NCI-H2227 (cell line): ENCODE results near the gene KDM4F.
"Not testable (repeated sequence)": the region's sequence is repeated elsewhere in the genome, so short reads cannot be mapped to it uniquely, and the experiment has no call there.

Source experiments
- DNase-seq: peaks from one replicate; lab custom pipeline; 2025; ENCODE audit not compliant: unreplicated experiment; lab: John Stamatoyannopoulos, UW

The KDM4F gene

GRCh38 chr11:95049122-95049521 lies at the start of gene KDM4F:
Gene KDM4F (plus strand): TSS chr11:95049422.
- not testable (repeated sequence) for DNase-seq

DNA sequence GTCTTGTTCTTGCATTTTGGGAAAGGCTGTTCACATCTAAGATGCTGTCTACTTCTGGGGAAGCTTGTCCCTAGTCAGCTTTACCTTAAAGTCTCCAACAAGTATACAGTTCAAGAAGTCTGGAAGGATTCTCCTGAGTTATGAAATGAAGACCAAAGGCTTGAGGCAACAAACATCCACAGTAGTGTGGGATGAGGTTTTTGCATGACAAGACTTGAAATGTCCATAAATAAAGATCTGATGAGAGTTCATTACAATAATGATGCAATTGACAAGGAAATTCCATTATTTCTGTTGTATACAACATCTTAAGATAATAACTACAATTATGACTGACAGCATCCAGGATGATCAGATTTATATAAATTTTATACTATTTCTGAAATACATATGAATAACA lies 45.5 kb upstream of the KDM4F start:
- DNase-seq = no peak

DNA sequence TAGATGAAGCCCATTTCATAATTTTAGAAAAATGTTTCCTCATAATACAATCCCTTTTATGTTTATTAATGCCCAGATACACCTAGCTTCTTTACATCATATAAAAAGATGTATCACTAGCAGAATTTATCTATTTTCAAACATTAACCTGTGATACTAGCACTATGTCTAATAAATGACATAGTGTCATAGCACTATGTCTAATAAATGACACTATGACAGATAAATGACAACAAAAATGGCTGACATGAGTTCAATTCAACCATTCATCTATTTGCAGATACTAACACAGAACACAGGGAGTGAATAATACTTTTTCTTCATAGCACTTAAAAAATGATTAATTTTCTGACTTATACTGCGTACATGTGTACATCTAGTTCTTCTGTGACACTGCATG lies 43.6 kb upstream of the KDM4F start:
- DNase-seq = no peak

GRCh38 chr11:95011376-95011775 lies 37.8 kb upstream of the KDM4F start:
- DNase-seq = no peak

DNA sequence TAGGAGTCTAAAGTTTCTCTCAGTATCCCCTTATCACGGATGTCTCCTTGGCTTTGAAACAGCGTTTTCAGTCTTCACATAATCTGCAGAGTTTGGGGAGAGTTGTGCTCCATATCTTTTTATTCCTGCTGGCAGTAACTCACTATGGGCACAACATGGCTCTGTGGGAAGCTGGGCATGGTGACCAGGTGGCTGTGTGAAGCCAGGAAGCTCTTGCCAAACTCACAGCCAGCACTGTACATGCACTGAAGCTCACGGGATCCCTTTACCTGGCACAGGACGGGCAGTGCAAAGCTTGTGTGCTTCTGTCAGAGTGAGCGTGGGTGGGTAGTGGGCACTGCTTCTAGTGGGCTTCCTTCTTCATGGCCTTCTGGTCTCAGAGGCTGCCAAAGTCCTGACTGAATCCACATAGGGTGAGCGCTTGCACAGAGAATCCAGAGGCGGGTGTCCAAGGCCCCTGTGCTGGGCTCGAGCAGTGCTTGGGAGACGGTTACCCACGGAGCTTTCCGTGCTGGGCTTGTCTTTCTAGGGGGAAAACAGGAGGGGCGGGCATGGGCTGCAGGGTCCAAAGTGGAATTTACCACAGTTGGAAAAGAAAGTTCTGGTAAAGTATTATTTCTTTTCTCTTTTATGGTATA lies 34.9 kb upstream of the KDM4F start:
- no peak for DNase-seq

- no peak for DNase-seq
Observed at GRCh38 chr11:95016139-95016538, 33.1 kb upstream of the KDM4F start.

GRCh38 chr11:95021468-95021867 lies 27.8 kb upstream of the KDM4F start:
- DNase-seq = not testable (repeated sequence)

DNA sequence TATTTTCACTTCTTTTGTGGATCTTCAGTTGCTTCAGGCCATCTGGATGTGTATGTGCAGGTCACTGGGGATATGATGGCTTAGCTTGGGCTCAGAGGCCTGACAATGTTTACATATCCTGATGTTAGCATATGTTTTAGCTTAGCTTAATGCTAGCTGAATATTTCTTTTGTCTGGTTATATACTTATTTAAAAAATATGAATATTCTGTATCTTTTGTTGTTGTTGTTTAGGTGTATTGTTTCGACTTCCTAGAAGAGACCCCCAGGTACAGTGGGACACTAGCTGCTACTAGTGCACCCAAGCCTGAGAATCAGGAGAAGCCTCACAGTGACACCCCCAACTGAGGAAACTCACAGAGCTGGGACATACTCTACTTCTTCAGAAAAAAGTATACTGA lies 24.3 kb upstream of the KDM4F start, which contains the start of gene KDM4E:
Gene KDM4E (plus strand): TSS at position 301 of the 400 bp plus-strand sequence. CDS start 300 bp downstream, outside the sequence.
- DNase-seq = no peak

- DNase-seq = not testable (repeated sequence)
Observed at GRCh38 chr11:95025594-95025993, 23.6 kb upstream of the KDM4F start.

GRCh38 chr11:95028357-95028756 lies 20.9 kb upstream of the KDM4F start:
- no peak for DNase-seq

- no peak for DNase-seq
Observed at GRCh38 chr11:95033051-95033450, 16.2 kb upstream of the KDM4F start.

- no peak for DNase-seq
Observed at GRCh38 chr11:95035316-95035715, 13.9 kb upstream of the KDM4F start.

GRCh38 chr11:95037356-95038035 lies 11.7 kb upstream of the KDM4F start:
- not testable (repeated sequence) for DNase-seq

DNA sequence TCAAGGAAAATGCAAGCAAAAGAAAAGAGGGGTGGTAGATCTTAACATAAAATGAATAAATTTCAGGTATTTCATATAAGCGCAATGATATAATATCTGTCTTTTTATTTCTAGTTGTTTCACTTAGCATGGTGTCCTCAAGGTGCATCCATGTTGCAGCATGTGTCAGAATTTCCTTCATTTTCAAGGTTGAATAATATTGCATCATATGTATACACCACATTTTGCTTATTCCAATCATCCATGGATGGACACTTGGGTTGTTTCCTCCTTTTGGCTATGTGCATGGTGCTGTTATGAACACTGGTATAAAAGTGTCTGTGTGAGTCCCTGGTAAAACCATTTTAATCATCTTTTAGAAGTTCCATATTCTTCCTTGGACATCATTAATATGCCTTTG lies 7.0 kb upstream of the KDM4F start:
- no peak for DNase-seq

DNA sequence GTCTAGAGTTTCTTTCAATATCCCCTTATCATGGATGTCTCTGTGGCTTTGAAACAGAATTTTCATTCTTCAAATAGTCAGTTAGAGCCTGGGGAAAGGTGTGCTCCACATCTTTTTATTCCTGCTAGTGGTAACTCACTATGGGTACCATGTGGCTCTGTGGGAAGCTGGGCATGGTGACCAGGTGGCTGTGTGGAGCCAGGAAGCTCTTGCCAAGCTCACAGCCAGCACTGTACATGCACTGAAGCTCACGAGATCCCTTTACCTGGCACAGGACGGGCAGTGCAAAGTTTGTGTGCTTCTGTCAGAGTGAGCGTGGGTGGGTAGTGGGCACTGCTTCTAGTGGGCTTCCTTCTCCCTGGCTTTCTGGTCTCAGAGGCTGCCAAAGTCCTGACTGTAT lies 6.3 kb upstream of the KDM4F start:
- DNase-seq = no peak

GRCh38 chr11:95044010-95044409 lies 5.2 kb upstream of the KDM4F start:
- DNase-seq = no peak

- no peak for DNase-seq
Observed at GRCh38 chr11:95045812-95046211, 3.4 kb upstream of the KDM4F start.

GRCh38 chr11:95050595-95051202 lies 1.5 kb downstream of the KDM4F start:
- no peak for DNase-seq

- DNase-seq = no peak
Observed at GRCh38 chr11:95054356-95054755, 5.1 kb downstream of the KDM4F start.

DNA sequence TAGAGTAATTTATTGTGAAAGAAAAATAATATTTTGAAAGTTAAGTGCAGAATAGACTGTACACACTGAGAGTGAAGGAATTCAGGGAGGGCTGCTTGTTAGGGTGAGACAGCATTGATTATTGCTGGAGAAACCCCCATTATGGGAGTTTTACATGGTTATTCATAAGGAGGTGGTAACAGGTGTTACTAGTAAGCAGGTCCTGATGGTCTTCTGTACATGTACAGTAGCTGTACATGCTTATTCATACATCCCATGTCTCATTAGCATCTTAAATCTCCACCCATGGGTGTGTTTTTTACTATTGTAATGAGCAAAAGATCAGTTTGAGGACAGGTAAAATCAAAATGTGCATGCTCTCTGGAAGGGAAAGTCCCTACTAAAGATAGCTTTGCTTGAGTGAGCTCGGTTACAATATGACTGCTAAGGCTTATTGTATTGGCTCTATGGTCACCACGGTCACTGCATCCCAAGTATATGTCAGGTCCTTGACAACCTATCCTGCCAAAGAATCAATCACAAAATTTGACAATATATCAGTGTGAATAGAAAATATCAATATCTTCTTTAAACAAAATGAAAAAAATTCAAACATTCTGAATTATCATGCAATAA lies 6.2 kb downstream of the KDM4F start:
- DNase-seq = no peak

GRCh38 chr11:95057959-95058358 lies 8.7 kb downstream of the KDM4F start:
- no peak for DNase-seq

GRCh38 chr11:95058621-95059020 lies 9.4 kb downstream of the KDM4F start:
- no peak for DNase-seq
